GM12864 (cell line): ENCODE measurements around the gene ATF2.

Source experiments
- DNase-seq: peaks from one replicate; pipeline ENCODE4 v3.0.0-alpha.2; 2011; ENCODE audit warnings: low read depth
- H3K4me3 ChIP-seq: 2 replicates; pipeline ENCODE4 v1.5.1; 2011; ENCODE audit warnings: mild to moderate bottlenecking, low read depth, low read length, control low read depth
- TF ChIP-seq, protein P1 (sequence below): IDR thresholded peaks from 2 replicates; pipeline ENCODE4 v1.5.1; 2011; ENCODE audit warnings: low read depth, mild to moderate bottlenecking, moderate library complexity, low read length, control low read depth, inconsistent platforms; ENCODE audit errors: missing control alignments

ATF2 gene

DNA sequence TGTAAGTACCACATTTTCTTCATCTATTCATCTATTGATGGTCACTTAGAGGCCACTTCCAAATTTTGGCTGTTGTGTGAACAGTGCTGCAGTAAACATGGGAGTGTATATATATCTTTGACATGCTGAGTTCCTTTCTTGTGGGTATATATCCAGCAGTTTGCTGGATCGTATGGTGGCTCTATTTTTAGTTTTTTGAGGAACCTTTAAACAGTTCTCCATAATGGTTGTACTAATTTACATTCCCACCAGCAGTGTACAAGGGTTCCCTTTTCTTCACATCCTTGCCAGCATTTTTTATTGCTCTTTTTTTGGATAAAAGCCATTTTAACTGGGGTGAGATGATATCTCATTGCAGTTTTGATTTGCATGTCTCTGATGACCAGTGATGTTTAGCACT lies 20.8 kb upstream of the ATF2 start:
- no peak overlapping the region for H3K4me3 ChIP-seq
- no peak for DNase-seq
- TF ChIP-seq, protein P1, sequence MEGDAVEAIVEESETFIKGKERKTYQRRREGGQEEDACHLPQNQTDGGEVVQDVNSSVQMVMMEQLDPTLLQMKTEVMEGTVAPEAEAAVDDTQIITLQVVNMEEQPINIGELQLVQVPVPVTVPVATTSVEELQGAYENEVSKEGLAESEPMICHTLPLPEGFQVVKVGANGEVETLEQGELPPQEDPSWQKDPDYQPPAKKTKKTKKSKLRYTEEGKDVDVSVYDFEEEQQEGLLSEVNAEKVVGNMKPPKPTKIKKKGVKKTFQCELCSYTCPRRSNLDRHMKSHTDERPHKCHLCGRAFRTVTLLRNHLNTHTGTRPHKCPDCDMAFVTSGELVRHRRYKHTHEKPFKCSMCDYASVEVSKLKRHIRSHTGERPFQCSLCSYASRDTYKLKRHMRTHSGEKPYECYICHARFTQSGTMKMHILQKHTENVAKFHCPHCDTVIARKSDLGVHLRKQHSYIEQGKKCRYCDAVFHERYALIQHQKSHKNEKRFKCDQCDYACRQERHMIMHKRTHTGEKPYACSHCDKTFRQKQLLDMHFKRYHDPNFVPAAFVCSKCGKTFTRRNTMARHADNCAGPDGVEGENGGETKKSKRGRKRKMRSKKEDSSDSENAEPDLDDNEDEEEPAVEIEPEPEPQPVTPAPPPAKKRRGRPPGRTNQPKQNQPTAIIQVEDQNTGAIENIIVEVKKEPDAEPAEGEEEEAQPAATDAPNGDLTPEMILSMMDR, result no peak

GRCh38 chr2:175187378-175187777 lies 19.4 kb upstream of the ATF2 start:
- no peak for DNase-seq

DNA sequence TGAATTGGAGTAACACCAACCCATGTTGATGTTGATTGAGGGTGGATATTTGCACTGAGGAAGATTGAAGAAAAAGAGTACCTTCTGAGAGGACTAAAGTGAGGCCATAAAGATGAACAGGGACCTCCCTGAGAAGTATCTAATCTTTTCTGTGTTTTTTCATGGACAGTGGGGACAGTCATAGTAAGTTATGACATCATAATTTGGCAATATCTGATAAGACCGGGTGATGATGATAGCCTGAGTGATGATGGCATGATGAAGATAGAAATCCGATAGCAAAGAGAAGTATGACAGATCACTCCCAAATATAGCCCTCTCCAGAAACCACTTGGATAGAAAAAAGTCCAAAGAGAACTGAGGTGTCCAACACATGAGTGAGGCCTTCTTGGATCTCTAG lies 15.7 kb upstream of the ATF2 start:
- no peak overlapping the region for H3K4me3 ChIP-seq
- TF ChIP-seq, protein P1, result no peak
- no peak for DNase-seq

More at GRCh38 chr2:175187378-175187777, 19.4 kb upstream of the ATF2 start:
- no peak overlapping the region for H3K4me3 ChIP-seq
- TF ChIP-seq, protein P1, result peak; percentile 53

GRCh38 chr2:175181877-175182308 lies 13.9 kb upstream of the ATF2 start:
- TF ChIP-seq, protein P1, result no peak
- DNase-seq, result no peak
- H3K4me3 ChIP-seq, result peak overlapping the region; percentile 57

GRCh38 chr2:175181104-175181876 lies 13.3 kb upstream of the ATF2 start, which contains the start of gene ATP5MC3:
Gene ATP5MC3 (minus strand): TSS chr2:175181710. CDS start chr2:175181393, 317 bp downstream.
- DNase-seq, result peak; percentile 93
- TF ChIP-seq, protein P1, result peak; percentile 39
- H3K4me3 ChIP-seq, result peak within 1 kb of the TSS; percentile 57

DNA sequence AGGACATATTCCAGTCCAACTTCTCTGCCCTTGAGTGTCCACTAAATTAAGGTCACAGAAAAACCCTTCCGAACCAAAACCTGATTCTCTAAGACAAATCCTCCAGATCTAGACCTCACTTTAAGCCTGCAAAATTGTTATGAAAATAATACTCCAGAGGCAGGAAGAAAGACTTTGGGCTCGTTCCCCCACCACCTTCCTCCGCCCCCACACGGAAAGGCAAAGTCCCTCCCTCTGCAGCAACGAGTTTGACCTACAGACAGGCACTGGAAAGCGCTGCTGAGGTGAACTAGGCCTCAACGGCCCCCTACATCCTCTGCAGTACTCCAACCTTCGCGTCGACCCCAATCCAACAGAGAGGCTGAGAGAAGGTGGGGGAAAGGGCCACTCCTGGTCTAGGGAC lies 12.7 kb upstream of the ATF2 start:
- DNase-seq, result no peak
- TF ChIP-seq, protein P1, result no peak
- H3K4me3 ChIP-seq, result peak overlapping the region; percentile 57

GRCh38 chr2:175176624-175177023 lies 8.6 kb upstream of the ATF2 start:
- DNase-seq, result no peak
- H3K4me3 ChIP-seq, result no peak overlapping the region
- TF ChIP-seq, protein P1, result no peak
